LHCN-M2 (cell line): ENCODE measurements around the gene PMM1. TPM values are rescaled to one million over a fixed set of nuclear protein-coding genes. Genes with fewer than 3 reads are reported as not detected.

ENCODE experiments used
- DNase-seq: peaks from one replicate; pipeline ENCODE4 v3.0.0-alpha.2; 2012; ENCODE audit warnings: low read depth
- total RNA-seq: library from RNA; depleted of rRNA; stranded (reverse); fragments of >200 nt; gene quantifications from 2 replicates; pipeline ENCODE4 v1.2.3, GENCODE V29; 2014; rRNA removed

PMM1 gene
- total RNA-seq, 1 experiment from 2014 or later = 34.4 TPM

DNA sequence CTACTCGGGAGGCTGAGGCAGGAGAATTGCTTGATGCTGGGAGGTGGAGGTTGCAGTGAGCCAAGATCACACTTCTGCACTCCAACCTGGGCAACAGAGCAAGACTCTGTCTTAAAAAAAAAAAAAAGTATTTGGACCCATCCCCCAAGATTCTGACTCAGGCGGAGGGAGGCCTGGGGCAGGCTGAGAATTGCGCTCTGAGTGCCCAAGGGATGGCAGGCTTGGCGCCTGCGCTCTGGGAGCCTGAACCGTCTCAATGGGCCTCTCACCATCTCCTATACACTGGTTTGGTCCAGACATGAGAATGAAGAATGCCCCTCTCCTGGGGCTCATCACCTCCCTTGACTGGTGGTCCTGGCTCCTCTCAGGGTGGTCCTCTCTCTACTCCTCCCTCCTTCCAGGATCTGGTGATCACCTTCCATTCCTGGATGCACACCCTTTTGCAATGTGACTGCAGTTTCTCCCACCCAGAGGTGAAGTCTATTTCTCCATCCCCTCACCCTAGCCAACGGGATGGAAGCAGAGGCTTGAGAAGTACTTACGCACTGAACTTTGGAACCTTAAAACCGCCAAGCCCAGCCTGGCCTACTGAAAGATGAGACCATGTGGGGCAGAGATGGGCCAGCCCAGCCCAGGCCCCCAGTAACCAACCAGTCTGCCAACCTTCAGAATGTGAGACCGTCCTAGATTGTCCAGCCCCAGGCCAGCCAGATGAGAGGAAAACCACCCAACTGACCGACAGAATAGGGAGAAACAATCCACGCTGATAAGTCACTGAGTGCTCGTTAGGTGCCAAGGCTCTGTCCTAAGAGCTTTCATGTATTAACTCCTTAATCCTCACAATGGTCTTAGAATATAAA, 50.3 kb downstream of the PMM1 start:
- DNase-seq = no peak

DNA sequence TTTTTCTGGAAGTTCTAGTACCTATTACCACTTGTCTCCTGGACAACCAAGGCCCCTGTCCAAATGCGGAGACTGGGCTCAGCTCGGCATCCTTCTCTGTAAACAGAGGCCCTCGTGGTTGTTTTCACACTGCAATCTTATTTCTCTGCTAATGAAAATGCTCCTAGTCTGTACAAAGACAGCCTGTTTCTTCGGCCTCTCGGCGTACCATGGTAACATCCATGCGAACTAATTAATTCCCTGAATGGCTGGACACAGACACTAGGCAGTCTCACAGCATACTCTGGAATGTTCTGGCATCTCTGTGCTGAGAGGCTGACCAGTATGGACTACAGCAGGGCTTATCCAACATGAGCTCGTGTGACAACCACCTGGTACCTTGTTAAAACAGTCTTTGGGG, 51.1 kb downstream of the PMM1 start:
- no peak for DNase-seq

DNA sequence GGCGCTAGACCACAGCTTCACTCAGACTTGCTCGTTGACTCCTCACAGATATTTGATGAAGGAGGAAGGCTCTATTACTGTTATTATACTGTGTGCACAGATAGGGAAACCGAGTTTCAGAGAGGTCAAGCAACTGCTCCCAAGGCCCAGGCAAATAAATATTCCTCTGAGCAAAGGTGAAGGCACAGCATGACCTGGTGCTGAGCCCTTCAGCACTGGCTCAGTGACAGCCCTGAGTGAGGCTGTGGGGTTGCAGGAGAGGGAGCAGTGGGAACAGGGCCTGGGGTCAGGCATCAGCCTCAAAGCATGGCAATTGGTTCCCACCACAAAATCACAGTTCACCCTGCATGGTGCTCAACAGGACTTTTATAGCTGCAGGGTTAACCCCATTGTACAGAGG, 52.4 kb downstream of the PMM1 start:
- DNase-seq = no peak

DNA sequence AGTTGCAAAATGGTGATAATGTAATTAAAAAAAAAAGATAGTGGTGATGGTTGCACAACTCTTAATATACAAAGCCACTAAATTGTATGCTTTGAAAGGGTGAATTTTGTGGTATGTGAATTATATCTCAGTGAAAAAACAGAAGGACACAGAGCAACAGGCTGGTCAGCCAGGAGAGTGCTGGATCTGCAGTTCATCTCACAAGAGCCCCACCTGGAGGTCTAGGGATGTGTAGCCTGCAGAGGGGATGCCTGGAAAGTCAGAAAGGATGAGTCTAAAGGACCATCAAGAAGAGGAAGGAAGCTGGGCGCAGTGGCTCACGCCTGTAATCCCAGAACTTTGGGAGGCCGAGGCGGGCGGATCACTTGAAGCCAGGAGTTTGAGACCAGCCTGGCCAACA, 54.4 kb downstream of the PMM1 start:
- peak; percentile 23 for DNase-seq

GRCh38 chr22:41534219-41534618, 55.4 kb downstream of the PMM1 start:
- no peak for DNase-seq

DNA sequence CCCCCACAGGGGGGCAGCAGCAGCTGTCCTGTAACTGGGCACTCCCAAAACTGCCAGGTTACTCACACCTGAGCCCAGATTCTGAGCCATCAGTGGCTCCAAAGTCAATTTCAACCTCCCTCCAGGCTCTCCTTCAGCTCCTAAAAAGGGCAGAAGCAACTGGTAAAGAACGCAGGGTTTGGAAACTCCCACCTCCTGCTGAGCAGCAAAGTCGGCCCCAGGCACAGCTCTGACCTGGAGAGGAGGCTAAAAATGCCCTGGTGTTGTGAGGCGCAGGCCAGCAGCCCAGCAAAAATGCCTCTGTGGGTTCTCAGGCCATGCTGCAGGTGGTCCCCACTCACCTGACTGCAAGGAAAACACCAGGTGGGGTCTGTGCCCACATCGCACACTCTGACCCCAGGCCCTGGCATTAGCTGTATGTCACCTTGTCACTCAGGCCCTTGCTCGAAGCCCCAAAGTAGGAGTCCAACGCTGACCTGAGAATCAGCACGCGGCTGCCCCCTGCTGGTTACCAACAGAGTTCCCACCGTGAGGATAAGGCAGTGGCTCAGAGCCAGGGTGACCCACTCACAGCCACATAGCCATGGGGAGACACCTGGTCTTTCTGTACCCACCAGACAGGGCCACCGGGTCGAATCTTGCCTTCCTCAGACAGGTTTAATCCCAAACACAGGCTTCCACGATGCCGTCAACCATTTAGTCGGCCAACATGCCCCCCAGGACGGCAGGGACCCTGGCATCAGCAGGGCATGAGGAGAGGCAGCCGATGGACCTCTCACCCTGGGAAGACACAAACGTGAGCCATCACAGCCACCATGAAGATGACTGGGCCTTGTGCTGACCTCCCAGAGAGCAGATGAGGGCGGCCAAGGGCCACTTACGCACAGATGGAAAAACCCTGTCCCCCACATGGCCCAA, 56.5 kb downstream of the PMM1 start:
- DNase-seq = peak; percentile 55

DNA sequence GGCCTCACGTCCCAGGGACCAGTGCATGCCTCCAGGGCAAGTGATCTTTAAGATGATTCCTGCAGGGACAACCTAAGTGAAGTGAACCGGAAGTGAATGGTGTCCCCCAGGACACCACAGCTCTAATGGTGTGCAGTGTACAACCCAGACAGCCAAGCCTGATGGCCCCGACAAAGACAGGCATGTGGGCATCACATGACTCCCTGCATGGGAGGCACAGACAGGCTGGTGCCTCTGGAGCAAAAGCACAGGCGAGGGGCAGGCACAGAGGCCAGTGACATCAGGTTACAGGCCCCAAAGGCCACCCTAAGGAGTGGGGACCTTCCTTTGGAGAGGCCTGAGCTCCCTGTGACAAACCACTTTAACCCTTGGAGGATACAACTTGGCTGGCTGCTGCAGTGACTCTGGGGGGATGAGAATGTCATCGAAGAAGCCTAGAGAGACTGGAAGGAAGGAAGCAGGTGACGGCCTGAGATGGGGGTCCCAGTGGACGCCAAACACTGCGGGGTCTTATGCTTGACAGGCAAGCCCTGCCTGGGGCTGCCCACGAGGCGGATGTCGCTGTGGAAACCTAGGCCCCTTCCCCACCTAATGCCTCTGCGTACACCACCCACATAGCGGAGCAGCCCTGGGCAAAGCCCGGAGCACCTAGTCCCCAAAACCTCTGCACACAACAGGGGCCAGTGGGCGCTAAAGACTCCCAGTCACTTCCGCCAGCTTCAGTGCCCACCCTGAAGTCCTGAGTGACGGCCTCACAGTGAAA, 57.7 kb downstream of the PMM1 start:
- DNase-seq = no peak

- DNase-seq = no peak
Measured at GRCh38 chr22:41530890-41531714, 58.5 kb downstream of the PMM1 start.

DNA sequence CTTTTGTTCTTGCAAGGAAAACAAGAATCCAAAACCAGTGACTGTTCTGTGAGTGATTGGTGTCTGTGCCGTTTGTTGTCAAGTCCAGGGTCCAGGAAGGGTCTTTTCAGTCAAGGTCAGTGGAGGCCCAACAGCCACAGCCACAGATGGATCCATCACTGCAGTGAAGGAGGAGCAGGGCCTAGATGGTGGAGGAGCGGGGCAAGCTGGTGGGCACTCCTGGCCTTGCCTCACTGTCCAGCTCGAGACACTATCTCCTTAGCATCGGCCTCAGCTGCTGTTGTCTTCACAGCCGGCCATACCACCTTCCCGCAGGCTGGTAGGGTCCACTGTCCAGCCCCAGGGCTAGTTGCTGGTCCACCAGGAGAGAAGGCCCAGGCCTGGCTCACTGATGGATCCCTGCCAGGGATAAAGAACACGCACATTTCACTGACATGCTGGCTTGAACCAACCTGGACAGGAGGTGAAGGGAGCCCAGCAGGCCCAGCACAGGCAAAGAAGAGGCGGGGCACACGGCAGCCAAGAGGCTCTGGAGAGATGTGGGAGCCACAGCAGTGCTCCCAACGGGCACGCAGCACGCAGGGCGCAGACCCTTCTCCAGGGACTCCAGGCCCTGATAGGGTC, 60.6 kb downstream of the PMM1 start:
- DNase-seq = no peak

GRCh38 chr22:41528132-41528766, 61.4 kb downstream of the PMM1 start:
- no peak for DNase-seq

Other genes starting within 250 kb of the PMM1 start
- gene TEF, start 207.9 kb downstream of the PMM1 start, total RNA-seq = 1.8 and 3.3 TPM in 2 replicates
- 17.8 and 22.9 TPM in 2 replicates for gene TOB2, start 143.0 kb downstream of the PMM1 start, total RNA-seq
- gene PHF5A, start 121.1 kb downstream of the PMM1 start, total RNA-seq = 71.5 and 80.7 TPM in 2 replicates
- 61.2 and 64.4 TPM in 2 replicates for gene ACO2, start 120.7 kb downstream of the PMM1 start, total RNA-seq
- gene POLR3H, start 45.4 kb downstream of the PMM1 start, total RNA-seq = 20.0 and 20.6 TPM in 2 replicates
- 0.77 and 0.92 TPM in 2 replicates for gene CSDC2, start 28.8 kb downstream of the PMM1 start, total RNA-seq
- gene DESI1, start 31.2 kb upstream of the PMM1 start, total RNA-seq = 26.2 and 26.6 TPM in 2 replicates
- gene XRCC6, start 31.5 kb upstream of the PMM1 start, total RNA-seq = 475 and 477 TPM in 2 replicates
- gene SNU13, start 99.0 kb upstream of the PMM1 start, total RNA-seq = 135 and 141 TPM in 2 replicates
- gene MEI1, start 109.7 kb upstream of the PMM1 start, total RNA-seq = not detected in 2 replicates
- gene CCDC134, start 210.8 kb upstream of the PMM1 start, total RNA-seq = 11.0 and 14.6 TPM in 2 replicates
- gene SREBF2, start 243.3 kb upstream of the PMM1 start, total RNA-seq = 37.9 and 42.1 TPM in 2 replicates